H1 (cell line): ENCODE data around the gene VOPP1. TPM values are rescaled to one million over a fixed set of nuclear protein-coding genes. Genes with fewer than 3 reads are reported as not detected.

Experiments
- CTCF ChIA-PET: fragments of 300-600 bp; sonication (Branson Sonifier 250); formaldehyde crosslinking; loops from one replicate; lab custom pipeline; 2021; ENCODE audit not compliant: partially characterized antibody; lab: Charles Lee
- POLR2A ChIA-PET: fragments of 300-600 bp; sonication (Branson Sonifier 250); formaldehyde crosslinking; loops from one replicate; lab custom pipeline; 2021; ENCODE audit warnings: inconsistent platforms; ENCODE audit not compliant: partially characterized antibody; lab: Charles Lee
- DNase-seq, 2 experiments: peaks; one replicate each; pipeline versions ENCODE4 v3.0.0 to v3.0.0-alpha.2; 2010 to 2022; ENCODE audit warnings: low spot score in 2 of 2, low read depth in 1 of 2, mixed read lengths in 1 of 2
- FAIRE-seq: peaks from 2 replicates; lab custom pipeline; 2011; peaks lifted over from hg19 to GRCh38; lab: Jason Lieb, UNC
- H2AFZ ChIP-seq: 2 replicates; pipeline ENCODE4 v1.8.1; 2012; ENCODE audit warnings: low read length, inconsistent platforms
- H2AK5ac ChIP-seq: 2 replicates; pipeline ENCODE4 v1.6.1; 2013; ENCODE audit warnings: low read depth, low read length
- H2BK120ac ChIP-seq: replicated peaks from 2 replicates; pipeline ENCODE3; 2013; ENCODE audit warnings: low read depth, low read length, inconsistent platforms
- H2BK12ac ChIP-seq: 2 replicates; pipeline ENCODE4 v1.6.1; 2013; ENCODE audit warnings: low read depth, low read length
- H2BK15ac ChIP-seq: 2 replicates; pipeline ENCODE4 v1.6.1; 2013; ENCODE audit warnings: low read length
- H2BK20ac ChIP-seq: 2 replicates; pipeline ENCODE4 v1.6.1; 2013; ENCODE audit warnings: low read length
- H2BK5ac ChIP-seq: 2 replicates; pipeline ENCODE4 v1.6.1; 2013; ENCODE audit warnings: low read depth, low read length
- H3K14ac ChIP-seq: 2 replicates; pipeline ENCODE4 v1.6.1; 2013; ENCODE audit warnings: inconsistent platforms; ENCODE audit not compliant: insufficient read length
- H3K18ac ChIP-seq: 2 replicates; pipeline ENCODE4 v1.6.1; 2013; ENCODE audit warnings: low read length; ENCODE audit errors: extremely low read depth
- H3K23ac ChIP-seq: 2 replicates; pipeline ENCODE4 v1.6.1; 2013; ENCODE audit warnings: inconsistent platforms; ENCODE audit not compliant: insufficient read length
- H3K23me2 ChIP-seq: 2 replicates; pipeline ENCODE4 v1.6.1; 2013; ENCODE audit warnings: low read depth, low read length
- H3K27ac ChIP-seq: 2 replicates; pipeline ENCODE4 v1.6.1; 2011; ENCODE audit warnings: low read depth, low read length, inconsistent platforms
- H3K27me3 ChIP-seq, 4 experiments: replicated peaks in 1 of 4; 1 replicate in 1 of 4; 2 replicates in 3 of 4; pipeline versions ENCODE4 v1.6.1 to v1.8.1; 2011 to 2013; ENCODE audit warnings: low read length in 3 of 4, mild to moderate bottlenecking in 3 of 4, inconsistent platforms in 2 of 4, mixed read lengths in 2 of 4, moderate library complexity in 1 of 4; ENCODE audit not compliant: control insufficient read depth in 3 of 4, insufficient read depth in 3 of 4; ENCODE audit errors: extremely low read depth in 1 of 4
- H3K36me3 ChIP-seq, 4 experiments: 2 replicates each; pipeline versions ENCODE4 v1.6.1 to v1.8.1; 2011 to 2013; ENCODE audit warnings: mild to moderate bottlenecking in 4 of 4, low read length in 3 of 4, moderate library complexity in 2 of 4, control low read depth in 1 of 4, inconsistent platforms in 1 of 4; ENCODE audit not compliant: insufficient read depth in 4 of 4, control insufficient read depth in 2 of 4
- H3K4ac ChIP-seq: replicated peaks from 2 replicates; pipeline ENCODE3; 2013; ENCODE audit warnings: low read length, low read depth, mixed read lengths, inconsistent platforms; ENCODE audit not compliant: insufficient read length
- H3K4me1 ChIP-seq, 4 experiments: replicated peaks in 1 of 4; 1 replicate in 1 of 4; 2 replicates in 3 of 4; pipeline versions ENCODE4 v1.6.1 to v1.8.1; 2011 to 2013; ENCODE audit warnings: low read length in 3 of 4, inconsistent platforms in 2 of 4, mixed read lengths in 1 of 4; ENCODE audit not compliant: insufficient read depth in 4 of 4, control insufficient read depth in 3 of 4
- H3K4me2 ChIP-seq, 2 experiments: 2 replicates each; pipeline versions ENCODE4 v1.6.1 to v1.8.1; 2011 to 2013; ENCODE audit warnings: low read depth in 2 of 2, low read length in 2 of 2, control low read depth in 1 of 2, inconsistent platforms in 1 of 2, mild to moderate bottlenecking in 1 of 2; ENCODE audit not compliant: insufficient read depth in 1 of 2
- H3K4me3 ChIP-seq, 4 experiments: fragments of 200-600, 300-600 bp in 1 of 4; sonication (generic), shearing (Covaris generic), sonication (Bioruptor Twin) in 1 of 4; 2 replicates each; pipeline versions ENCODE4 v1.5.1 to v1.8.1; 2011 to 2016; ENCODE audit warnings: low read length in 4 of 4, low read depth in 3 of 4, control low read depth in 2 of 4, inconsistent platforms in 2 of 4, mild to moderate bottlenecking in 2 of 4, mixed read lengths in 1 of 4, moderate library complexity in 1 of 4; ENCODE audit not compliant: insufficient read depth in 2 of 4; ENCODE audit errors: extremely low read depth in 1 of 4
- H3K56ac ChIP-seq: replicated peaks from 2 replicates; pipeline ENCODE3; 2013; ENCODE audit warnings: low read depth, mild to moderate bottlenecking, mixed read lengths, low read length, inconsistent platforms; ENCODE audit not compliant: insufficient read length
- H3K79me1 ChIP-seq: 2 replicates; pipeline ENCODE4 v1.6.1; 2013; ENCODE audit warnings: low read depth, low read length, control low read depth
- H3K79me2 ChIP-seq, 2 experiments: 2 replicates each; pipeline versions ENCODE4 v1.6.1 to v1.8.1; 2012 to 2013; ENCODE audit warnings: low read length in 2 of 2, mild to moderate bottlenecking in 2 of 2, inconsistent platforms in 1 of 2; ENCODE audit not compliant: insufficient read depth in 2 of 2, control insufficient read depth in 1 of 2
- H3K9ac ChIP-seq, 4 experiments: replicated peaks in 1 of 4; 1 replicate in 1 of 4; 2 replicates in 3 of 4; pipeline versions ENCODE4 v1.6.1 to v1.8.1; 2011 to 2013; ENCODE audit warnings: low read depth in 3 of 4, low read length in 3 of 4, control low read depth in 2 of 4, mild to moderate bottlenecking in 2 of 4, moderate library complexity in 2 of 4, inconsistent platforms in 1 of 4; ENCODE audit errors: extremely low read depth in 1 of 4
- H3K9me3 ChIP-seq, 2 experiments: 2 replicates each; pipeline versions ENCODE4 v1.6.1 to v1.8.1; 2012 to 2013; ENCODE audit warnings: mild to moderate bottlenecking in 2 of 2, moderate library complexity in 2 of 2, control low read depth in 1 of 2, inconsistent platforms in 1 of 2, low read depth in 1 of 2, low read length in 1 of 2, mixed read lengths in 1 of 2; ENCODE audit not compliant: insufficient read depth in 2 of 2
- H4K20me1 ChIP-seq, 2 experiments: replicated peaks in 1 of 2; 2 replicates each; pipeline versions ENCODE3 to v1.8.1; 2011 to 2013; ENCODE audit warnings: inconsistent platforms in 2 of 2, low read length in 2 of 2, mild to moderate bottlenecking in 1 of 2; ENCODE audit not compliant: insufficient read depth in 2 of 2, control insufficient read depth in 1 of 2
- H4K5ac ChIP-seq: 2 replicates; pipeline ENCODE4 v1.6.1; 2013; ENCODE audit warnings: low read length, low read depth, mixed read lengths, inconsistent platforms; ENCODE audit not compliant: insufficient read length
- H4K8ac ChIP-seq: 2 replicates; pipeline ENCODE4 v1.8.0; 2013; ENCODE audit warnings: mild to moderate bottlenecking, moderate library complexity, low read length, inconsistent platforms; ENCODE audit not compliant: insufficient read depth; ENCODE audit errors: extremely low read depth
- H4K91ac ChIP-seq: replicated peaks from 2 replicates; pipeline ENCODE3; 2013; ENCODE audit warnings: low read length, mixed read lengths, inconsistent platforms; ENCODE audit not compliant: insufficient read length
- ATF2 ChIP-seq: IDR thresholded peaks from 2 replicates; pipeline ENCODE4 v1.6.1; 2012; ENCODE audit warnings: low read length, inconsistent platforms
- CHD1 ChIP-seq: IDR thresholded peaks from 2 replicates; pipeline ENCODE4 v1.6.1; 2012; ENCODE audit warnings: low read depth, low read length, improper control_type of control experiment
- CTBP2 ChIP-seq: IDR thresholded peaks from 2 replicates; pipeline ENCODE4 v1.7.0; 2011; ENCODE audit warnings: borderline replicate concordance, mild to moderate bottlenecking, moderate library complexity, mixed read lengths, low read length; ENCODE audit not compliant: insufficient read depth, insufficient read length
- CTCF ChIP-seq, 3 experiments: IDR thresholded peaks; 1 replicate in 2 of 3; 2 replicates in 1 of 3; pipeline versions ENCODE4 v1.5.1 to v1.6.1; 2011; ENCODE audit warnings: low read length in 3 of 3, mild to moderate bottlenecking in 3 of 3, inconsistent platforms in 2 of 3, low read depth in 1 of 3, moderate library complexity in 1 of 3; ENCODE audit not compliant: insufficient read depth in 1 of 3; ENCODE audit errors: control extremely low read depth in 1 of 3
- JUN ChIP-seq: IDR thresholded peaks from 2 replicates; pipeline ENCODE4 v1.6.1; 2011; ENCODE audit warnings: low read depth, mild to moderate bottlenecking, improper control_type of control experiment, low read length
- JUND ChIP-seq: IDR thresholded peaks from 2 replicates; pipeline ENCODE4 v1.6.1; 2011; ENCODE audit warnings: mild to moderate bottlenecking, improper control_type of control experiment, low read length
- PHF8 ChIP-seq: fragments of 200-600 bp; sonication (generic); conservative IDR thresholded peaks from 2 replicates; pipeline ENCODE4 v1.7.1; 2012; ENCODE audit warnings: low read depth, mild to moderate bottlenecking, inconsistent platforms, low read length, moderate library complexity
- RXRA ChIP-seq: IDR thresholded peaks from 2 replicates; pipeline ENCODE4 v1.6.1; 2011; ENCODE audit warnings: low read depth, mild to moderate bottlenecking, low read length, moderate library complexity; ENCODE audit not compliant: insufficient read depth
- SP1 ChIP-seq: IDR thresholded peaks from 2 replicates; pipeline ENCODE4 v1.6.1; 2011; ENCODE audit warnings: low read depth, low read length
- WGBS, 2 experiments: shearing (Covaris generic) in 1 of 2; methylation state at CpG; one replicate each; pipeline versions ENCODE4 v1.1.6 to v1.1.7; 2013 to 2015; ENCODE audit warnings: low lambda C conversion rate in 2 of 2, mixed read lengths in 2 of 2, inconsistent platforms in 1 of 2, low coverage in 1 of 2, missing lambda C conversion rate in 1 of 2; ENCODE audit not compliant: insufficient replicate concordance in 2 of 2, insufficient coverage in 1 of 2, insufficient read length in 1 of 2; ENCODE audit errors: extremely low coverage in 1 of 2, missing lambda C conversion rate in 1 of 2; 5-methylcytosine and 5-hydroxymethylcytosine counted together
- polyA plus RNA-seq, 7 experiments: library from polyadenylated mRNA; depleted of rRNA in 3 of 7; stranded (reverse) in 5 of 7; unstranded in 2 of 7; fragments of >200 nt in 5 of 7; fragments of 200-250 nt in 2 of 7; gene quantifications; 1 replicate in 5 of 7; 2 replicates in 1 of 7; 4 replicates in 1 of 7; pipeline versions ENCODE4 v1.2.1 to v1.2.3, GENCODE V29; 2011 to 2013; ENCODE audit warnings: missing spikeins in 2 of 7, mixed read lengths in 2 of 7
- total RNA-seq: library from RNA; stranded (reverse); fragmentation: NEBNext Ultra II Directional; extraction: Animal tissue kit (Norgen Biotek cat#: 25700); gene quantifications from 2 replicates; pipeline ENCODE4 v1.2.1, GENCODE V29; 2021

The VOPP1 gene
- total and polyA plus RNA-seq, 2 of the 8 experiments (the other 6 are each of a cell fraction or from before 2014, with no cell fraction given): 44.7 to 83.0 TPM

- no peak overlapping the region for H3K27ac ChIP-seq
- no peaks in the 10 kb centered on the region for H3K9me3 ChIP-seq
- no peak overlapping the region for H3K18ac ChIP-seq
- peaks cover 0 to 7% (median 2%) of the 10 kb centered on the region in 4 experiments; a peak in 4 of 8 replicates for H3K36me3 ChIP-seq
- POLR2A ChIA-PET: interaction anchor here (1.2 kb wide), 1 partner anchor 33 kb away, joined by 3 read pairs; no protein-coding TSS in a partner anchor
- no peaks in the 10 kb centered on the region for H3K79me2 ChIP-seq
- no peak overlapping the region for H4K91ac ChIP-seq
- no peak overlapping the region for H2BK120ac ChIP-seq
- H3K27me3 ChIP-seq: no peaks in the 10 kb centered on the region
- no peak overlapping the region for H2BK12ac ChIP-seq
- FAIRE-seq: no peak
- H3K9ac ChIP-seq: no peak overlapping the region
- WGBS, 2 experiments: 84% methylated on average over 6 of the region's 6 CpGs; no CpG with 5 or more reads in 1 of the 2 experiments
- H3K4me2 ChIP-seq: no peak overlapping the region
- H2BK20ac ChIP-seq: no peak overlapping the region
- H2AFZ ChIP-seq: no peak overlapping the region
- H2BK5ac ChIP-seq: no peak overlapping the region
- H3K4me1 ChIP-seq: no peaks in the 10 kb centered on the region
- no peak overlapping the region for H3K14ac ChIP-seq
- no peak overlapping the region for H3K56ac ChIP-seq
- H2BK15ac ChIP-seq: no peak overlapping the region
- CTCF ChIA-PET: interaction anchor here (1.6 kb wide), 1 partner anchor 105 kb away, joined by 3 read pairs; no protein-coding TSS in a partner anchor
- H3K79me1 ChIP-seq: no peaks in the 10 kb centered on the region; the same call in 1 of the 2 replicates
- no peaks in the 10 kb centered on the region for H3K23me2 ChIP-seq
- H3K23ac ChIP-seq: no peak overlapping the region
- no peak overlapping the region for H3K4ac ChIP-seq
- no peak overlapping the region for H2AK5ac ChIP-seq
- H4K8ac ChIP-seq: peak overlapping the region; percentile 36; the same call in 1 of the 2 replicates
- no peak overlapping the region for H3K4me3 ChIP-seq
- peaks cover under 1 to 10% of the 10 kb centered on the region in 2 experiments for H4K20me1 ChIP-seq
- DNase-seq: no peak
- H4K5ac ChIP-seq: no peak overlapping the region
- TF ChIP-seq CTBP2 (no peak), PHF8 (no peak), JUN (no peak), ATF2 (no peak), CTCF (IDR thresholded peaks at IDR 0.05; ENCODE audit: control extremely low read depth in 1 of 3, insufficient read depth in 1 of 3, low read depth in 1 of 3, low read length in 3 of 3) (no peak), SP1 (no peak), JUND (no peak), CHD1 (no peak), RXRA (no peak)
Observed at GRCh38 chr7:55488804-55489340, 83.4 kb downstream of the VOPP1 start.
